ENCODE measurements around the gene FLT3. TPM values are rescaled to one million over a fixed set of nuclear protein-coding genes. Genes with fewer than 3 reads are reported as not detected.
"Not testable (repeated sequence)": the region's sequence is repeated elsewhere in the genome, so short reads cannot be mapped to it uniquely, and the experiment has no call there.

Gene FLT3
- total RNA-seq (2014; rRNA removed; shearing (Covaris generic); ENCODE audit: low replicate concordance) = 0.06 and 0.07 TPM in 2 replicates

- in situ Hi-C loops (cut with HindIII; ENCODE audit: low pct_unique_long_range_greater_than_20kb, low sequenced_read_pairs) = no loop called here
- DNase-seq (ENCODE audit: low read depth) = peak; percentile 69
These were observed at the start of gene FLT3 for GRCh38 chr13:28100150-28101121. TSS of gene FLT3 (minus strand) at chr13:28100576. CDS start at chr13:28100510, 66 bp downstream.

DNA sequence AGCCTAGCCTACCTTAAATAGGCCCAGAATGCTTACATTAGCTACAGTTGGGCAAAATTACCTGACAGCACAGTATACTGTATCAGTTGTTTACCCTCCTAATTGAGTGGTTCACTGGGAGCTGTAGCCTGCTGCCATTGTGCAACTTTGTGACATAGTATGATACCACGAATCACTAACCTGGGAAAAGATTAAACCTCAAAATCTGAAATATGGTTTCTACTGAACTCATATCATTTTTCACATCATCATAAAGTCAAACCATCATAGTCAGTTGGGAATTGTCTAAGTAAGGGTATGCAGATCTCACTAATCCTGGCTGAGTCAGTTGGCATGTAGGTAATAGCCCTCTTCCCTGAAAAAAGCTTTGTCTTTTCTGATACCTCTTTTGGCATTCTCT is 47.1 kb upstream of the FLT3 start:
- in situ Hi-C loops (cut with HindIII; ENCODE audit: low pct_unique_long_range_greater_than_20kb, low sequenced_read_pairs) = no loop called here
- DNase-seq (ENCODE audit: low read depth) = no peak

DNA sequence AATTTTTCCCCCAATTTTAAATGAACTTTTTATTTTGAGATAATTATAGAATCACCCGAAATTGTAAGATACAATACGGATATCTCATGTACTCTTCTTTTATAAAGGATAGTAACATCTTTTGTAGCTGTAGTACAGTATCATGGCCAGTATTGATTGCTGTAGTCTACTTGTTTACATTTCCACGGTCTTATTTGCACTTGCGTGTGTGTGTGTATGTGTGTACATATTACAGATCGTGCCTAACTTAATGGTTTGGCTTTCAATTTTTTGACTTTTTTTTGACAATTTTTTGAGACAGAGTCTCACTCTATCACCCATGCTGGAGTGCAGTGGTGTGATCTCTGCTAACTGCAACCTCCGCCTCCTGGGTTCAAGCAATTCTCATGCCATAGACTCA is 44.7 kb upstream of the FLT3 start:
- no peak for DNase-seq (ENCODE audit: low read depth)
- in situ Hi-C loops (cut with HindIII; ENCODE audit: low pct_unique_long_range_greater_than_20kb, low sequenced_read_pairs) = no loop called here

DNA sequence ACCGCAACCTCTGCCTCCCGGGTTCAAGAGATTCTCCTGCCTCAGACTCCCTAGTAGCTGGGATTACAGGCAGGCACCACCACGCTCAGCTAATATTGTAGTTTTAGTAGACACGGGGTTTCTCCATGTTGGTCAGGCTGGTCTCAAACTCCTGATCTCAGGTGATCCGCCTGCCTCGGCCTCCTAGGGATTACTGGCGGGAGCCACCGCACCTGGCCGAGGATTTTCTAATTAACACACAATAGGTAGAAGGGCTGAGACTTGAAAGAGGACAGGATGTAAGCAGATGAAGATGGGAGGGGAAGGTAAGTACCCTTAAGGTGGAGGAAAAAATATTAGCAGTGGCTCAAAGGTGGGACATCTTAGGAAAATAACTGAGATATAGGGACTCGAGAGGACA is 41.2 kb upstream of the FLT3 start:
- in situ Hi-C loops (cut with HindIII; ENCODE audit: low pct_unique_long_range_greater_than_20kb, low sequenced_read_pairs); DNase-seq (ENCODE audit: low read depth): not testable (repeated sequence)

DNA sequence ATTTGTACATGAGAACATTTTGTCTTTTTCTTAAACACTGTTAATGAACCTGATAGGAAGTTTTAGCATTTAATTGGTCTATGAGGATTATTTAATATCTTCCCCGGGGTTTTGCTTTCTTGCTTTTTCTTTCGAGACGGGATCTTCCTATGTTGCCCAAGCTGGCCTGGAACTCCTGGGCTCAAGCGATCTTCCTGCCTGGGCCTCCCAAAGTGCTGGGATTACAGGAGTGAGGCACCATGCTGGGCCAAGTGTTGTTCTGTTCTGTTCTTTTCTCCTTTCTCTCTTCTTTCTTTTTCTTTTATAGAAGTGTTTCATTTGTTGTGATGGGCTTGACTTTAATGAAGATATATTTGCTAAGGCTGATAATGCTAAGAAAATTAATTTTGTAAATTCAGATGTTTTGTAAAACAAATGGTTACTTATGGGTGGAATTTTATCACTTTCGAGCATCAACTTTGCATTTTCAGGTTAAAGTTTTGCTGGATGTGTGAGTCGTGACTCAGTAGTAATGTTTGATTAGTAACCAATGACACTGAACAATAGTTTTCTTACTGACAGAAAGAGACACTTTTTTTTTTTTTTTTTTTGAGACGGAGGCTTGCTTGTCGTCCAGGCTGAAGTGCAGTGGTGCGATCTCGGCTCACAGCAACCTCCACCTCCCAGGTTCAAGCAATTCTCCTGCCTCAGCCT is 40.2 kb upstream of the FLT3 start:
- DNase-seq (ENCODE audit: low read depth) = peak; percentile 48
- in situ Hi-C loops (cut with HindIII; ENCODE audit: low pct_unique_long_range_greater_than_20kb, low sequenced_read_pairs) = no loop called here

DNA sequence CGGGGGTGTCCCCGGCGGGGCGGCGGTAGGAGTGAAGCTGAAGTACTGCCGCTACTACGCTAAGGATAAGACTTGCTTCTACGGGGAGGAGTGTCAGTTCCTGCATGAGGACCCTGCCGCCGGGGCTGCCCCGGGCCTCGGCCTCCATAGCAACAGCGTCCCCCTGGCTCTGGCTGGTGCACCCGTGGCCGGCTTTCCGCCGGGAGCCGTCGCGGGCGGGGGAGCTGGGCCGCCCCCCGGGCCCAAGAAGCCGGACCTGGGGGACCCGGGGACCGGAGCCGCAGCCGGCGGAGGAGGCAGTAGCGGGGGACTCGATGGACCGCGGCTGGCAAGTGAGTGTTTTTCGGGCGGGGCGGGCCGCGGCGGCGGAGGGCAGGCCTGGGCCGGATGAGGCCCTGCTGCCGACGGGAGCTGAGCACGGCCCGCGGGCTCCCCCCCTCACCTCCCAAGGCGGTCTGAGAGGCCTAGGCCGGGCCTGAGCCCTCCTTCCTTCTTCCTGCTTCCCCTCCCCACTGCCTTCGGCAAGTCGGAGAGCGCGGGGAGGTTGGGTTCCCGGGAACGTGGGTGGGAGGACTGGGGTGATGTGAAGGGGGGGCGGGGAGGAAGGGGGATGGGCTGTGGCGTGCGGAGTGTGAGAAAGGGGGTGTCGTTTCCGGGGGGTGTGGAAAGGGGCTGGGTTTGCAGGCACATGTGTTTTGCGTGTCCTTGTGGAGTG is 38.5 kb upstream of the FLT3 start:
- in situ Hi-C loops (cut with HindIII; ENCODE audit: low pct_unique_long_range_greater_than_20kb, low sequenced_read_pairs) = no loop called here
- DNase-seq (ENCODE audit: low read depth) = peak; percentile 83

DNA sequence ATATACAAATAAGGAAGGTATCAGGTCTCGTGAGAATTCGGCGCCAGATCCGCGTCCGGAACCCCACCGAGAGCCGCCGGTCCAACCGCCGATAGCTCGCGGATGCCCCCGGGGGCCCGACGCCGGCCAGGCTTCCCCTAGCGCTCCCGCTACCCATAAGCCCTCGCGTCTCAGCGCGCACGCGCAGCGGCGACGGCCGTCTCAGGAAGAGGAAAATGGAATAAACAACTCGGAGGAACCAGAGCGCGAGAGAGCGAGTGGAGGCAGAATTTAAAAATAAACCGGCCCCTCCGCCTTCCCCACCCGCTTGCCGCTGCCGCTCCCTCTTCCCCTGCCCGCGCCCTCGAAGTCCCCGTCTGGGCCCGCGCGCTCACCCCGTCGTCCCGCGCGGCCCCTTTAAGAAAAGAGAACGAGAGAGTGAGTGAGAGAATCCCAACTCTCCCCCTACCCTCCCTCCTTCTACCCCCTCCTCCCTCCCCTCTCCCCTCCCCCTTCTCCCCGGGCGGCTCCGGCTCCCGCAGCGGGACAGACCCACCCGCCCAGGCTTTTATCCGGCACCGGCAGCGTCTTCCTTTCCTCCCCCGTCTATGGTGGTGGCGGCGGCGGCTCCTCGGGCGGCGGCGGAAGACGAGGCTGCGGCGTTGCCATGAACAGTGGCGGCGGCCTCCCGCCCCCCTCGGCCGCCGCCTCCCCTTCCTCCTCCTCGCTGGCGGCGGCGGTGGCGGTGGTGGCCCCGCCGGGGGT is 37.8 kb upstream of the FLT3 start, which contains the start of gene PAN3:
TSS of gene PAN3 (plus strand) at position 534 of the 744 bp plus-strand sequence. CDS start at position 647, 113 bp downstream.
- DNase-seq (ENCODE audit: low read depth) = peak; percentile 83
- in situ Hi-C loops (cut with HindIII; ENCODE audit: low pct_unique_long_range_greater_than_20kb, low sequenced_read_pairs) = no loop called here

- in situ Hi-C loops (cut with HindIII; ENCODE audit: low pct_unique_long_range_greater_than_20kb, low sequenced_read_pairs) = no loop called here
- DNase-seq (ENCODE audit: low read depth) = no peak
These were observed 37.2 kb upstream of the FLT3 start for GRCh38 chr13:28137596-28137995.

DNA sequence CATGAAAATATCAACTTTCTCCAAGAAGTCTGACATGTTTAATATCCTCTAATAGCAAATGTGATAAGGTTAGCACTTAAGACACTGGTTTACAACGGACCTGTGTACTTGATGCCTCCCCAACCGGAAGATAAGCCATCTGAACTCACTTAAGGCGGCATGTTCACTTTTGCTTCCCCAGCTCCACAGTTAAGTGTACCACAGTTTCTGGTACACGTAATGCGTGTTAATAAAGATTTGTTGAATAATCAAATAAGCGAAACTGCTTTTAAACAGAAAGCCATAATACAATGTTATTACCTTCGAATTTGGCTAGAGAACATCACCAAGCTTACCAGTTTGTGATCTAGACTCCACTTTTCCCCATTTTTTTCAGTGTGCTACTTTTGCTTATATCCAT is 36.5 kb upstream of the FLT3 start:
- in situ Hi-C loops (cut with HindIII; ENCODE audit: low pct_unique_long_range_greater_than_20kb, low sequenced_read_pairs) = no loop called here
- no peak for DNase-seq (ENCODE audit: low read depth)

DNA sequence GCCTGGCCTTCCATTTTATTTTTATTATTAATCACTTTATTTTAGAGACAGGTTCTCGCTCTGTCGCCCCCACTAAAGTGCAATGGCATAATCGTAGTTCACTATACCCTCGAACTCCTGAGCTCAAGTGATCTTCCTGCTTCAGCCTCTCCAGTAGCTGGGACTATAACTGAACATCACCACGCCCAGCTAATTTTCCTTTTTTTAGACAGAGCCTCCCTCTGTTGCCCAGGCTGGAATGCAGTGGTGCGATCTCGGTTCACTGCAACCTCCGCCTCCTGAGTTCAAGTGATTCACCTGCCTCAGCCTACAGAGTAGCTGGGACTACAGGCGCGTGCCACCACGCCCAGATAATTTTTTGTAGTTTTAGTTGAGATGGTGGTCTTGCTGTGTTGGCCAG is 31.3 kb upstream of the FLT3 start:
- in situ Hi-C loops (cut with HindIII; ENCODE audit: low pct_unique_long_range_greater_than_20kb, low sequenced_read_pairs) = no loop called here
- DNase-seq (ENCODE audit: low read depth) = no peak

GRCh38 chr13:28129911-28130693 is 29.7 kb upstream of the FLT3 start:
- no peak for DNase-seq (ENCODE audit: low read depth)
- in situ Hi-C loops (cut with HindIII; ENCODE audit: low pct_unique_long_range_greater_than_20kb, low sequenced_read_pairs) = no loop called here

- no peak for DNase-seq (ENCODE audit: low read depth)
- in situ Hi-C loops (cut with HindIII; ENCODE audit: low pct_unique_long_range_greater_than_20kb, low sequenced_read_pairs) = no loop called here
These were observed 28.6 kb upstream of the FLT3 start for GRCh38 chr13:28128926-28129325.

DNA sequence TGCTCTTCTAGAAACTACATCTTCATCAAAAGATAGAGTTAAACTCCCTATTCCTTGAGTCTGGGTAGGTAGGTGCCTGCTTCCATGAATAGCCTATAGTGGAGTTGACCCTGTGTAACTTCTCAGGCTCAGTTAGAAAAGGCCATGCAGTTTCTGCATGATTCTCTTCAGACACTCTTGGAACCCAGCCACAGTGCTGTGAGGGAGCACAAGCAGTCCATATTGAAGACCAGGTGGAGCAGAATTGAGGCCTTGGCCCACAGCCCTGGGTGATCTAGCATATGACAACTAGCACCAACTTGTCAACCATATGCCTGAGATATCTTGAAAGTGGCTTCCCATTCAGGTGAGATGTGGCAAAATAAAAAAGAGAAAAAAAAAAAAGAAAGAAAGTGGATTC is 27.7 kb upstream of the FLT3 start:
- DNase-seq (ENCODE audit: low read depth) = no peak
- in situ Hi-C loops (cut with HindIII; ENCODE audit: low pct_unique_long_range_greater_than_20kb, low sequenced_read_pairs) = no loop called here

- in situ Hi-C loops (cut with HindIII; ENCODE audit: low pct_unique_long_range_greater_than_20kb, low sequenced_read_pairs) = no loop called here
- DNase-seq (ENCODE audit: low read depth) = no peak
These were observed 20.8 kb upstream of the FLT3 start for GRCh38 chr13:28121224-28121623.

DNA sequence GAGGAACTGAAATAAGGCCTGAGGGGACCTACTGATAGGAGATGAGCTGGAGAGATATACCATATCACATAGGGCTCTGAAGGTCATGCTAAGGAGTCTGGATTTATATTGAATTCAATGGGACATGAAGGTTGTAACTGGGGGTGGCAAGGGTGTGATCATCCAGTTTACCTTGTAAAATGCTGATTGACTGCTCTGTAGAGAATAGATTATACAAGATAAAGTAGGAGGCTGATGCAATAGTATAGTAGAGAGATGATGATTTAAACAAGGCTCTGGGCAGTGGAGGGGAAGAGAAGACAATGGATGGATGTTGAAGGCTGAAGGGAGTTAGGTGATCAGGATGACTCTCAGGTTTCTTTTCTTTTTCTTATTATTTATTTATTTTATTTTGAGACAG is 19.9 kb upstream of the FLT3 start:
- no peak for DNase-seq (ENCODE audit: low read depth)
- in situ Hi-C loops (cut with HindIII; ENCODE audit: low pct_unique_long_range_greater_than_20kb, low sequenced_read_pairs) = no loop called here

GRCh38 chr13:28117689-28118377 is 17.5 kb upstream of the FLT3 start:
- DNase-seq (ENCODE audit: low read depth) = no peak
- in situ Hi-C loops (cut with HindIII; ENCODE audit: low pct_unique_long_range_greater_than_20kb, low sequenced_read_pairs) = no loop called here

GRCh38 chr13:28116736-28117135 is 16.4 kb upstream of the FLT3 start:
- no peak for DNase-seq (ENCODE audit: low read depth)
- in situ Hi-C loops (cut with HindIII; ENCODE audit: low pct_unique_long_range_greater_than_20kb, low sequenced_read_pairs) = no loop called here
